HG03196 (cell line): Measurements from ENCODE around the gene AJAP1.

Experiments
- ATAC-seq: cut with Tn5 transposase; IDR thresholded peaks from one replicate; pipeline ENCODE4 v1.9.1; 2021; ENCODE audit not compliant: unreplicated experiment

AJAP1 gene

GRCh38 chr1:4678066-4678717, 23.8 kb downstream of the AJAP1 start:
- no peak for ATAC-seq

GRCh38 chr1:4681026-4681425, 26.6 kb downstream of the AJAP1 start:
- ATAC-seq, result no peak

DNA sequence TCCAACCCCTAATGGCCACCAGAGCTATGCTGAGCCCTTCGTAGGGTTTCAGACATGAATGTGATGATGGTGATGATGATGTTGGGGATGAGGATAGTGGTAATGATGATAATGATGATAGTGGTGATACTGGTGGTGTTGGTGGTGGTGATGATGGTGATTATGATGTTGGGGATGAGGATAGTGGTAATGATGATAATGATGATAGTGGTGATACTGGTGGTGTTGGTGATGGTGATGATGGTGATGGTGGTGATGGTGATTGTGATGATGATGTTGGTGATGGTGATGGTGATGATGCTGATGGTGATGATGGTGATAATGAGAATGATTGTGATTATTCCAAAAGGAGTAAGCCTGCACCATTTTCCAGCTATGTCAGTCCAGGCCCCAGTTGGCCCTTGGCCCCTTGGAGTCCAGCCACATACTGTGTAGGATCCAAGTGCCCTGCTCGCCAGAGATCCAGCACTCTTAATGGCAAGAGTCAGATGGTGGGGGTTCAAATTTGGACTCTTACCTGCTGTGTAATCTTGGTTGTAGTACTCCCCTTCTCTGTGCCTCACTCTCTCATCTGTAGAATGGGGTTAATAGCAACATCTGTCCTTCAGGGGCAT, 28.3 kb downstream of the AJAP1 start:
- no peak for ATAC-seq

- ATAC-seq, result no peak
Observed at GRCh38 chr1:4684136-4684535, 29.7 kb downstream of the AJAP1 start.

DNA sequence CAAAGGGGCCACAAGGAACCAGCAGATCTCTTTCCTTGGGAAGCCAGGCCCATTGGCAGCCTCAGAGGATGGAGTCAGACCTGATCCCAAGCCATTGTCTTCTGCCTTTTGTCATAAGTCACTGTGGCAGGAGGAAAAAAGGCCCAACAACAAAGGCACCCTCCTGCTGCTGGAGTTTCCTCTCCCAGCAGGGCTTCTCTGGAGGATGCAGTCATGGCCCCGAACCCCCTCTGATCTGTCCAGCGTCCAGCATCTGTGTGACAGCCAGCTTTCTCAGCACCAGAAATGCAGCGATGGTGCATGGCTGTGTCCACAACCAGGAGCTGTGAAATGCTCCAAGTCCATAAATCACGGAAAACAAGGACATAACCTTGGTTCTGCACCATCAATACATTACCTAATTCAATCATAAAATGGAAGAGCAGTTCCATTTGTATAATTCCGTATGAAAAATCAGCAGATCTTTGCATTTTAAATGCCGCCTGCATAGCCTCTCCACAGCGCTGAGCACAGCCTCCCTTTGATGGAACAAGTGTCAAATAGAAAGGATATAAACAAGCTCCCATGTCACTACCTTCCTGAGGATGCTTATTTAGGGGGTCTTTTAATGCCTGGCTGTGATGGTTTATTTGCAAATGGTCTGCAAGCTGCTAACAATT, 30.6 kb downstream of the AJAP1 start:
- ATAC-seq, result no peak

GRCh38 chr1:4685523-4685865, 31.1 kb downstream of the AJAP1 start:
- no peak for ATAC-seq

- no peak for ATAC-seq
Observed at GRCh38 chr1:4687943-4688342, 33.5 kb downstream of the AJAP1 start.

GRCh38 chr1:4689271-4689935, 35.0 kb downstream of the AJAP1 start:
- ATAC-seq, result no peak

GRCh38 chr1:4689941-4690635, 35.7 kb downstream of the AJAP1 start:
- no peak for ATAC-seq

- no peak for ATAC-seq
Observed at GRCh38 chr1:4690951-4691675, 36.7 kb downstream of the AJAP1 start.

GRCh38 chr1:4691766-4692405, 37.5 kb downstream of the AJAP1 start:
- ATAC-seq, result no peak

DNA sequence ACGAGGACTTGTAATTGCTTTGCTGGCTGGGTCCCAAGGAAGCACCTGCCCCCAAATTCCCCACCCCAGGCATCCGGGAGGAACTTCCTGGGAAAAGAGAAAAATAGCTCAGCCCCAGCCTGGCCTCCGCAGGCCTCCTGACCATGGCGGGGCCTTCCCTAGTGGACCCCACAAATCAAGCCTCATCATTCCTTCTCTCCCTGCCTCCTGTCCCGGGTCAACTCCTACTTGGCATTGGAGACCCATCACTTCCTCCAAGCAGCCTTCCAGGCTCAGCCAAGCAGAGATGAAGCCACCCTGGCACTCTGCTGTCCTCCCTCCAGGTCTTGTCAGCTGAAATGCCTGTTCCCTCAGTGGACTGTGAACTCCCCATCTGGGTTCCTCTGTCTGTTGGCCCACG, 38.0 kb downstream of the AJAP1 start:
- ATAC-seq, result no peak

GRCh38 chr1:4693331-4693730, 38.9 kb downstream of the AJAP1 start:
- ATAC-seq, result no peak

GRCh38 chr1:4693891-4694290, 39.5 kb downstream of the AJAP1 start:
- no peak for ATAC-seq

DNA sequence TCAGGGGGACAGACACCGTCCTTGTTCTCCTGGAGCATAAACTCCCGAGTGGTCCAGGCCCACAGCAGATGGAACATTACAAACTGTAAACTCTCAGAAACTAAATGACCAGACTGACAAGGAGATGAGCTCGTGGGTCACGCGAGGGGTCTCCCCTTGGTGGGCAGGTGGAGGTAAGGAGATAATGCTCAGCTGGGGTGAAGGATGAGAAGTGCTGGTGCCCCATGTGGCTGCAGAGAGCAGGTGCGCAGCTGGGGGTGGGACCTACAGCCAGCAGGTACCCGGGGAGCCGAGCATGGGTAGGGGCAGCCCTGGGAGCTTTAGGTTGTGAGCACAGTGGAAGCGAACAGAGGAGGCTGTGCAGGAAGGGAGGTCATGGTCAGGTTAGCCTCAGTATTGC, 40.1 kb downstream of the AJAP1 start:
- no peak for ATAC-seq

GRCh38 chr1:4695241-4695640, 40.8 kb downstream of the AJAP1 start:
- ATAC-seq, result no peak

- ATAC-seq, result no peak
Observed at GRCh38 chr1:4696161-4696745, 41.8 kb downstream of the AJAP1 start.

DNA sequence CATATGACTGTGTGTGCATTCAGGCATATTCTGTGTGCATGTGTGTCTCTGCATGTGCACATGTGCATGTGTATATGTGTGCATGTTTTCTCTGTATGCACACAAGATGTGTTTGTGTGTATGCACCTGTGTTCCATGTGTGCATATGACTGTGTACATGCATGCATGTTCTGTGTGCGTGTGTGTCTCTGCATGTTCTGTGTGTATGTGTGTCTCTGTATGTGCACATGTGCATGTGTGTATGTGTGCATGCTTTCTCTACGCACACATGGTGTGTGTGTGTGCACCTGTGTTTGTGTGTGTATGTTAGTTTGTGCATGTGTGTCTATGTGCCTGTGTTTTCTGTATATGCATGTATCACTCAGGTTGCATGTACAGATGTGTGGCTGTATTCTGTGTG, 42.3 kb downstream of the AJAP1 start:
- no peak for ATAC-seq

DNA sequence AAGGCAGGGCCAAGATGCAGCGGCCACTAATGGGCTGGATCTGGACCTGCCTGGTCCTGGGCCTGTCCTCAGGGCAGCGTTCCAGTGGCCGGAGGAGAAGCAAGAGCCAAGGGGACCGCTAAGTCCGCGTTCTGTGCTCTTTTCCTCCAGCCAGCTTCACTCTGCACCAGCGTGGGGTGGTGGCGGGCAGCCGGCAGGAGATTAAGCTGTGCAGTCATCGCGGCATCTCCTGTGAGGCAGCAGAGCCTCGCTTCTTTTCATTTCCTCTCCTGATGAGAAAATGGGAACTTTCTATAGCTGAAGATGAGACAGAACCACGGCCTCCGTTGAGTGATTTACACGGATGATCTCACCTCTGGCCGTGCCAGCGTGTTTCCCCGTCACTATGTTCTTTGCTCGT, 43.4 kb downstream of the AJAP1 start:
- no peak for ATAC-seq

DNA sequence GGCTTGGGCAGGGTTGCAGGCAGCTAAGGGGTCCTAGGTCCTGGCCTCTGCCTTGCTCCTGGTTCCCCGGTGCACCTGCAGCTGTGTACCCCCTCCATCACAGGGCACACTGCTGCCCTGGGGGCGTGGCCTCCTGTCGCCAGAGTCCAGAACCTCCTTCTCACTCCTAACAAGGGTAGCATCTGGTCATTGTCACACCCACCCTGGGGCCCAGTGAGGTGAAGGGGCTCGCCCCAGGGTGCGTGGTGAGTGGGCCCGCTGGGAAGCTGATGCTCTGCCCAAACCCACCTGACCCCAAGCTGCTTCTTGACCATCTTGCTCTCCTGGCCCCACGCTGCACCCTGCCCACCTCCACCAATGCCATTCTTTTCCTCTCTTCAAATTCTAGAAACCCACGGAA, 44.5 kb downstream of the AJAP1 start:
- no peak for ATAC-seq
